ENCODE measurements around the gene CNTF.

GRCh38 chr11:58639669-58640068 is 17.2 kb downstream of the CNTF start:
- TF ChIP-seq, protein P1, sequence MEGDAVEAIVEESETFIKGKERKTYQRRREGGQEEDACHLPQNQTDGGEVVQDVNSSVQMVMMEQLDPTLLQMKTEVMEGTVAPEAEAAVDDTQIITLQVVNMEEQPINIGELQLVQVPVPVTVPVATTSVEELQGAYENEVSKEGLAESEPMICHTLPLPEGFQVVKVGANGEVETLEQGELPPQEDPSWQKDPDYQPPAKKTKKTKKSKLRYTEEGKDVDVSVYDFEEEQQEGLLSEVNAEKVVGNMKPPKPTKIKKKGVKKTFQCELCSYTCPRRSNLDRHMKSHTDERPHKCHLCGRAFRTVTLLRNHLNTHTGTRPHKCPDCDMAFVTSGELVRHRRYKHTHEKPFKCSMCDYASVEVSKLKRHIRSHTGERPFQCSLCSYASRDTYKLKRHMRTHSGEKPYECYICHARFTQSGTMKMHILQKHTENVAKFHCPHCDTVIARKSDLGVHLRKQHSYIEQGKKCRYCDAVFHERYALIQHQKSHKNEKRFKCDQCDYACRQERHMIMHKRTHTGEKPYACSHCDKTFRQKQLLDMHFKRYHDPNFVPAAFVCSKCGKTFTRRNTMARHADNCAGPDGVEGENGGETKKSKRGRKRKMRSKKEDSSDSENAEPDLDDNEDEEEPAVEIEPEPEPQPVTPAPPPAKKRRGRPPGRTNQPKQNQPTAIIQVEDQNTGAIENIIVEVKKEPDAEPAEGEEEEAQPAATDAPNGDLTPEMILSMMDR (IDR thresholded peaks at IDR 0.05) = no peak
- no peak for TF ChIP-seq POLR2A (IDR thresholded peaks at IDR 0.05)
- no peak for TF ChIP-seq POLR2AphosphoS5 (IDR thresholded peaks at IDR 0.05)
- no peak for TF ChIP-seq EP300 (IDR thresholded peaks at IDR 0.05)

All from gastroesophageal sphincter (tissue), 3 donors.